ENCODE data around the gene LZTR1.
"Not testable (repeated sequence)": the region's sequence is repeated elsewhere in the genome, so short reads cannot be mapped to it uniquely, and the experiment has no call there.

Gene LZTR1

GRCh38 chr22:20981787-20982562 lies at the start of gene LZTR1:
TSS of gene LZTR1 (plus strand) at chr22:20982297. CDS start at chr22:20982372, 75 bp downstream.
- peak; percentile 61 for DNase-seq

- no peak for DNase-seq
Observed at GRCh38 chr22:20933910-20934309, 48.2 kb upstream of the LZTR1 start.

GRCh38 chr22:20935049-20935448 lies 47.0 kb upstream of the LZTR1 start:
- DNase-seq, result not testable (repeated sequence)

DNA sequence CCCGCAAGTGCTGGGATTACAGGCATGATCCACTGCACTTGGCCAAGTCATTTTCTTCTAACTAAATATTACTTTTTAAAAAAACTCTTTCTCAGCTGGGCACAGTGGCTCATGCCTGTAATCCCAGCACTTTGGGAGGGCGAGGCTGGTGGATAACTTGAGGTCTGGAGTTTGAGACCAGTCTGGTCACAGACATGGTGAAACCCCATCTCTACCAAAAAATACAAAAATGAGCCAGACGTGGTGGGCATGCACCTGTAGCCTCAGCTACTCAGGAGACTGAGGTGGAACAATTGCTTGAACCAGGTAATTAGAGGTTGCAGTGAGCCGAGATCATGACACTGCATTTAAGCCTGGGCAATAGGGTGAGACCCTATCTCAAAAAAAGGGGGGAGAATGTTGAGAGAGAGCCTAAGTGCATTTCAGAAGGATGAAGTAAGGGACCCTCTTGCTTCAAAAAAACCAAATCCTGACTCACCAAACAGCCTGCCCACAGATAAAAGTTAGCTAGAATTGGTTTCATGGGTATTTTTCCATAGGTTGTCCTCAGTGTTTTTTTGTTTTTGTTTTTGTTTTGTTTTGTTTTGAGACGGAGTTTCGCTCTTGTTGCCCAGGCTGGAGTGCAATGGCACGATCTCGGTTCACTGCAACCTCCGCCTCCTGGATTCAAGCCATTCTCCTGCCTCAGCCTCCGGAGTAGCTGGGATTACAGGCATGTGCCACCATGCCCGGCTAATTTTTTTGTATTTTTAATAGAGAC lies 46.1 kb upstream of the LZTR1 start:
- DNase-seq, result not testable (repeated sequence)

- no peak for DNase-seq
Observed at GRCh38 chr22:20937031-20937793, 44.9 kb upstream of the LZTR1 start.

DNA sequence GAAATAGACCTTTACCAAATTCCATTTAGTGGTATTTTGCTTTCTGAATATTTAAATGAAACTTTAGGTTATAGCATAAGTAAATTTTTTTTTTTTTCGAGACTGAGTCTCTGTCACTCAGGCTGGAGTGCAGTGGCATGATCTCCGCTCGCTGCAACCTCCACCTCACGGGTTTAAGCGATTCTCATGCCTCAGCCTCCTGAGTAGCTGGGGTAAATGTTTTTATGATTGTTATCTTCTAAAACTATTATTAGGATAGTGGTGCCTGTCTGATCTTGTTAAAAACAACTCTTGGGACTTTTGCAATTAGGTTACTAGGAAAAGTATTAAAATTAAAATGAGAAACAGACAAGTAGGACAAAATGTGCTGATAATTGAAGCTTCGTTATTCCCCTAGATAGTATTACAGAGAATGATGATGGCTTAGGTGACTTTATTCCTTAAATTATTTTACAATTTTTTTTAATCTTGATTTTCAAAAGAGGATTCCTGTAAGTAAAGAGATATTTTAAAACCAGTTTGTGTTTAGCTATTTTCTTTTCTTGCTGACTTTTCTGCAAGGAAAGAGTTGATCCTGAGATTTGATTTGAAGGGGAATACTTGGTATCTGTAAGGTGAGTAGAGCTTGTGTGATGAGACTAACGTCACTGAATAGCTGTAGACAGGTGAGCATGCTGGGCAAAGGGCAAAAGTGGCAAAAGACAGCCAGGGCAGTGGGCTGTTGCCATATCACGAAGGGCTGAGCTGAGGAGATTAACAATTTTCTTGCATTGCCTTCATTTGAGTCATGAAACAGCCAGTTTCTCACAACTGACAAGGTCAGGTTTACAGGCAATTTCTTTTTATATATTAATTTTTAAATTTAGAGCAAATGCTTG lies 44.1 kb upstream of the LZTR1 start:
- DNase-seq, result no peak

- DNase-seq, result not testable (repeated sequence)
Observed at GRCh38 chr22:20939457-20940185, 42.5 kb upstream of the LZTR1 start.

DNA sequence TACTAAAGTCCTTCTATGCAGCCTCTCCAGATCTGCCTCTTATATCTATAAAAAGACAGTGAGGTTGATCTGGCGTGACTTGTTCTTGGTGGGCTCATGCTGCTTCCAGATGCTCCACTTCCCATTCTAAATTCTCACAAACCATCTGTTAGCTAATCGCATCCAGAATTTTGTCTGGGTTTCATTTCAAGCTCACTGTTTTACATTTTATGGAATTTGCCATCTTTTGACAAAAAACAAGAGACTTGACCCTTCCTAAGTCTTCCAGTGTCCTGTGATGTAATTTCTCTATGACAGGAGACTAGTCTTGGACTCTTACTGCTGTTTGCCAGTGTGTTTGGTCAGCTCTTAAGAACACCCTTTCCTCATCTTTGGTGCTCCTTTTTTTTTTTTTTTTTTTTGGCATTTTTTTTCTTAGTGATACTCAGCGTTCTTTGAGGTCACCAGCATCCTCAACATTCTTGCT lies 41.9 kb upstream of the LZTR1 start:
- DNase-seq, result no peak

- DNase-seq, result no peak
Observed at GRCh38 chr22:20940904-20941385, 41.2 kb upstream of the LZTR1 start.

GRCh38 chr22:20942203-20942902 lies 39.7 kb upstream of the LZTR1 start:
- not testable (repeated sequence) for DNase-seq

- no peak for DNase-seq
Observed at GRCh38 chr22:20943104-20943933, 38.8 kb upstream of the LZTR1 start.

DNA sequence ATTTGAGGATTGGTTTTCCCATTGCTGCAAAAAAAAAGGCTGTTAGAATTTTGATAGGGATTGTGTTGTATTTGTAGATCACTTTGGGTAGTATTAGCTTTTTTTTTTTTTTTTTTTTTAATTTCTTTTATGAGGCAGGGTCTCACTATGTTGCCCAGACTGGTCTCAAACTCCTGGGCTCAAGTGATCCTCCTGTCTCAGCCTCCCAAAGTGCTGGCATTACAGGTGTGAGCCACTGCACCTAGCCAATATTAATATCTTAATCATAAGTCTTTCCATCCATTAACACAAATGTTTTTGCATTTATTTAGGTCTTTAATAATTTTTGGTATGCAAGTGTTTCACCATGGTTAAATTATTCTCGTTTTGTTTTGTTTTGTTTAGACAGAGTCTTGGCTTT lies 38.1 kb upstream of the LZTR1 start:
- no peak for DNase-seq

DNA sequence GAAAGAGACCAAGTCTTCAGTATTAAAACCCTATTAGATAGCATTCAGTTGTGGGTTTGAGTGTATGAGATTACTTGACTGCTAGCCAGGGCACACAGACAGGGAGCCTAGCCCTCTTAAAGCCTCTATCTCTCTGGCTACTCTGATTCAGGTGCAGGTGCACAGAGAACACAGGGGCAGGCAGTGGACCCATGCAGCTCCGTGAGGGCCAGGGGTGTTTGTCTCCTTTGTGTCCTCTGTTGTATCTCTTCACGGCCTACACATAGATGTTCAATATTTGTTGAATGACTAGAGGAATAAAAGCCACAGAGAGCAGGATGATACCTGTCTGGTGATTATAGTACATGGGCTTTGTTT lies 36.5 kb upstream of the LZTR1 start:
- no peak for DNase-seq

DNA sequence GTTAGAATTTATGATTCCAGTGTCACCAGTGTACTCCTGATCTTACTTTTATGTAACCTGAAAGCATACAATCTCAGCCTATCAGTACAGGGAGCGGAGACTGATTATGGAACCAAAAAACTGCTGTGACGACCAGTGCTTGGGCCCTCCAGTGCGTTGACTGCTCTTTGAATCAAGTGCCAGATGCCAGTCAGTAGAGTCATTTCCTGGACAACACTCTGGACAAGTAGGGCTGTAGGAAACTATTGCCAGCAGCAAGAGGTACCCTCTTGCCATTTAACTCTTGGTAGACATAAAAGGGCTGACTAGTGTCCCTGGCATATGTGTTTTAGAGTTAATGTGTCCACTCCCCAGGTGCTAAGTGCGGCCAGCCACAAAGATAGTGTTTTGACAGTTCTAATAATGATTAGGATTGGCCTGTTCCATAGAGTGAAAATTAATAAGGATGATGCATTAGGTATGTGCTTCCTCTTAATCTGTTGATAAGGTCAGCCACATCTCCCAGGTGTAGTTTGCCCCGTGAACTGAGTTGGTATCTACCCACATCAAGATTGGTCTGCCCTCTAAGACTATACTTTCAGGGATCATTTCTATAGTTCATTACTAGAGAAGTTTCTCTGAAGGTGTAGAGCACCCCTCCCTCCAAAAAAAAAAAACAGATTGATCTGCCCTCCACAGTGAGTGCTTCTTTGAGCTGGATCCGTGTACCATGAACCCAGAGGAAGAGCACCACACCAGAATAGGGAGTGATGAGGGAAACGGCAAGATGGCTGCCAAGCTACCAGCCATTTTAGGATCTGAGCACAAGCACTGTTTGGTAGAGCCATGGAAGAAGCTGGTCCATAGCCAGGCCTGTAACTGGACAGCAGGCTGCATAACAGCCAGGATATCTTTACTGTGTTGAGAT lies 35.8 kb upstream of the LZTR1 start:
- no peak for DNase-seq

GRCh38 chr22:20946991-20947390 lies 35.1 kb upstream of the LZTR1 start:
- DNase-seq, result no peak

- DNase-seq, result no peak
Observed at GRCh38 chr22:20948450-20948849, 33.6 kb upstream of the LZTR1 start.

DNA sequence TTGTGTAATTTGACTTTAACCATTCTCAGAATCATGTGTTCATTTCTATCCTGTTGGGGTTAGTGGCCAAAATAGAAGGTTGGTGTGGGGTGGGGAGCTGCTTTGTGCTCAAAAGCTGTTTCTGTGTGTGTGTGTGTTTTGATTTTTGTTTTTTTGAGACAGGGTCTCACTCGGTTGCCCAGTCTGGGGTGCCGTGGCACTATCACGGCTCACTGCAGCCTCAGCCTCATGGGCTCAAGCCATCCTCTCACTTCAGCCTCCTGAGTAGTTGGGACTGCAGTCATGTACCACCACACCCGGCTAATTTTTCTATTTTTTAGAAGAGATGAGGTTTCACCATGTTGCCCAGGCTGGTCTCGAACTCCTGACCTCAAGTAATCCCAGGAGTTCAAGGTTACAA lies 33.1 kb upstream of the LZTR1 start:
- DNase-seq, result no peak

- no peak for DNase-seq
Observed at GRCh38 chr22:20949698-20950183, 32.4 kb upstream of the LZTR1 start.
